Naive B cell (primary cell): Measurements from ENCODE around the gene TRPM1. TPM values are rescaled to one million over a fixed set of nuclear protein-coding genes. Genes with fewer than 3 reads are reported as not detected.
"Not testable (repeated sequence)": the region's sequence is repeated elsewhere in the genome, so short reads cannot be mapped to it uniquely, and the experiment has no call there.

ENCODE experiments used
- ATAC-seq, 2 donors: fragments of 150-1000 bp; cut with Tn5 transposase; 2 replicates each; pipeline ENCODE4 v1.10.0; 2021; ENCODE audit warnings: low read depth in 2 of 2, mild to moderate bottlenecking in 2 of 2, moderate library complexity in 2 of 2
- DNase-seq: peaks from one replicate; pipeline ENCODE4 v3.0.0; 2022
- H3K27ac Mint-ChIP-seq, 6 donors: one replicate each; pipeline ENCODE4 v1.8.0; 2020 to 2022; ENCODE audit warnings: mild to moderate bottlenecking in 6 of 6, mixed read lengths in 6 of 6, moderate library complexity in 5 of 6, inconsistent platforms in 2 of 6
- H3K27me3 Mint-ChIP-seq, 3 donors: one replicate each; pipeline ENCODE4 v1.8.0; 2021 to 2022; ENCODE audit warnings: mixed read lengths in 3 of 3, mild to moderate bottlenecking in 1 of 3
- H3K36me3 Mint-ChIP-seq, 2 donors: one replicate each; pipeline ENCODE4 v1.8.0; 2020 to 2022; ENCODE audit warnings: mixed read lengths in 2 of 2, inconsistent platforms in 1 of 2, mild to moderate bottlenecking in 1 of 2
- H3K4me1 Mint-ChIP-seq, 3 donors: one replicate each; pipeline ENCODE4 v1.8.0; 2020 to 2022; ENCODE audit warnings: mixed read lengths in 3 of 3, inconsistent platforms in 1 of 3, mild to moderate bottlenecking in 1 of 3, moderate library complexity in 1 of 3
- H3K4me3 Mint-ChIP-seq, 8 donors: one replicate each; pipeline ENCODE4 v1.8.0; 2020 to 2022; ENCODE audit warnings: mild to moderate bottlenecking in 8 of 8, mixed read lengths in 8 of 8, moderate library complexity in 8 of 8, inconsistent platforms in 2 of 8
- H3K9me3 Mint-ChIP-seq, 7 donors: one replicate each; pipeline ENCODE4 v1.8.0; 2020 to 2022; ENCODE audit warnings: mixed read lengths in 7 of 7, mild to moderate bottlenecking in 5 of 7, inconsistent platforms in 2 of 7, moderate library complexity in 1 of 7
- polyA plus RNA-seq, 6 donors: library from polyadenylated mRNA; unstranded; fragments of 300-500 nt; fragmentation: Illumina TruSeq; gene quantifications; one replicate each; pipeline ENCODE4 v1.2.3, GENCODE V29; 2021; ENCODE audit warnings: low read depth in 6 of 6

The TRPM1 gene
- polyA plus RNA-seq, 6 donors from 2014 or later, result 0.05 to 0.12 (median 0.09) TPM; not detected in 2

- H3K4me3 Mint-ChIP-seq, H3K27ac Mint-ChIP-seq, H3K27me3 Mint-ChIP-seq, H3K36me3 Mint-ChIP-seq, H3K4me1 Mint-ChIP-seq, DNase-seq, H3K9me3 Mint-ChIP-seq, ATAC-seq: not testable (repeated sequence)
Measured at GRCh38 chr15:31088041-31088440, 13.5 kb downstream of the TRPM1 start.

- H3K27me3 Mint-ChIP-seq, result no peaks in the 10 kb centered on the region
- H3K36me3 Mint-ChIP-seq, result no peaks in the 10 kb centered on the region
- ATAC-seq (no peak), DNase-seq (no peak)
- no peak overlapping the region for H3K27ac Mint-ChIP-seq
- H3K9me3 Mint-ChIP-seq, result peaks cover 0 to 2% (median 0%) of the 10 kb centered on the region in 7 donors
- peaks cover 15 to 26% (median 25%) of the 10 kb centered on the region in 3 donors for H3K4me1 Mint-ChIP-seq
- H3K4me3 Mint-ChIP-seq, result no peak overlapping the region
Measured at GRCh38 chr15:31086344-31086743, 15.2 kb downstream of the TRPM1 start.

GRCh38 chr15:31085359-31085758 is 16.2 kb downstream of the TRPM1 start:
- Mint-ChIP-seq H3K27me3 (no peaks in the 10 kb centered on the region), H3K4me1 (peaks cover 23 to 32% (median 25%) of the 10 kb centered on the region in 3 donors), H3K9me3 (peaks cover 0 to 2% (median 0%) of the 10 kb centered on the region in 7 donors), H3K36me3 (no peaks in the 10 kb centered on the region), H3K4me3 (no peak overlapping the region), H3K27ac (peak overlapping the region in 1 of 6 donors; percentile 56)
- DNase-seq (no peak), ATAC-seq (no peak)

GRCh38 chr15:31084176-31084575 is 17.3 kb downstream of the TRPM1 start:
- peaks cover 0 to 2% (median 0%) of the 10 kb centered on the region in 7 donors for H3K9me3 Mint-ChIP-seq
- H3K4me3 Mint-ChIP-seq, result peak overlapping the region in 3 of 8 donors; percentile 8 to 37 (median 31)

GRCh38 chr15:31083370-31083780 is 18.1 kb downstream of the TRPM1 start:
- no peak for ATAC-seq
- Mint-ChIP-seq H3K9me3 (peaks cover 0 to 2% (median 0%) of the 10 kb centered on the region in 7 donors), H3K27ac (peak overlapping the region in 1 of 6 donors; percentile 30), H3K36me3 (no peaks in the 10 kb centered on the region), H3K4me1 (peaks cover 23 to 38% (median 25%) of the 10 kb centered on the region in 3 donors), H3K4me3 (no peak overlapping the region), H3K27me3 (no peaks in the 10 kb centered on the region)
- DNase-seq, result no peak

More at GRCh38 chr15:31084176-31084575, 17.3 kb downstream of the TRPM1 start:
- DNase-seq (no peak), ATAC-seq (no peak)
- Mint-ChIP-seq H3K27me3 (no peaks in the 10 kb centered on the region), H3K27ac (peak overlapping the region in 1 of 6 donors; percentile 58), H3K36me3 (no peaks in the 10 kb centered on the region), H3K4me1 (peaks cover 23 to 37% (median 25%) of the 10 kb centered on the region in 3 donors)

- H3K4me3 Mint-ChIP-seq, result peak overlapping the region in 3 of 8 donors; percentile 17 to 59 (median 37)
- no peak for DNase-seq
- peaks cover 0 to 2% (median 0%) of the 10 kb centered on the region in 7 donors for H3K9me3 Mint-ChIP-seq
- ATAC-seq, result no peak
- peaks cover 23 to 40% (median 25%) of the 10 kb centered on the region in 3 donors for H3K4me1 Mint-ChIP-seq
- H3K27me3 Mint-ChIP-seq, result peaks cover 0 to under 1% (median 0%) of the 10 kb centered on the region in 3 donors
- peak overlapping the region in 2 of 6 donors; percentile 30 to 84 for H3K27ac Mint-ChIP-seq
- H3K36me3 Mint-ChIP-seq, result no peaks in the 10 kb centered on the region
Measured at GRCh38 chr15:31082771-31083369, 18.7 kb downstream of the TRPM1 start.

GRCh38 chr15:31081588-31082250 is 19.8 kb downstream of the TRPM1 start:
- ATAC-seq, result no peak
- Mint-ChIP-seq H3K9me3 (no peaks in the 10 kb centered on the region), H3K4me3 (peak overlapping the region; percentile 31 to 94 (median 80)), H3K27ac (peak overlapping the region in 2 of 6 donors; percentile 33 to 91), H3K36me3 (no peaks in the 10 kb centered on the region), H3K27me3 (peaks cover 0 to 6% (median 0%) of the 10 kb centered on the region in 3 donors), H3K4me1 (peaks cover 35 to 45% (median 35%) of the 10 kb centered on the region in 3 donors)
- no peak for DNase-seq

- Mint-ChIP-seq H3K36me3 (no peaks in the 10 kb centered on the region), H3K27ac (no peak overlapping the region), H3K4me1 (peaks cover 35 to 46% (median 37%) of the 10 kb centered on the region in 3 donors), H3K27me3 (peaks cover 0 to 6% (median 0%) of the 10 kb centered on the region in 3 donors), H3K9me3 (no peaks in the 10 kb centered on the region), H3K4me3 (peak overlapping the region; percentile 51 to 94 (median 89))
- ATAC-seq (peak in 1 of 2 donors; percentile 13), DNase-seq (no peak)
Measured at GRCh38 chr15:31081056-31081455, 20.5 kb downstream of the TRPM1 start.

GRCh38 chr15:31080591-31081014 is 20.9 kb downstream of the TRPM1 start:
- Mint-ChIP-seq H3K27ac (no peak overlapping the region), H3K9me3 (no peaks in the 10 kb centered on the region), H3K36me3 (no peaks in the 10 kb centered on the region), H3K4me3 (peak overlapping the region; percentile 51 to 94 (median 89)), H3K27me3 (peaks cover 0 to 6% (median 0%) of the 10 kb centered on the region in 3 donors), H3K4me1 (peaks cover 35 to 46% (median 37%) of the 10 kb centered on the region in 3 donors)
- DNase-seq (peak; percentile 55), ATAC-seq (peak; percentile 76 to 77)

GRCh38 chr15:31079519-31079918 is 22.0 kb downstream of the TRPM1 start:
- no peak for DNase-seq
- peaks cover 0 to 6% (median 0%) of the 10 kb centered on the region in 3 donors for H3K27me3 Mint-ChIP-seq

GRCh38 chr15:31078471-31078870 is 23.1 kb downstream of the TRPM1 start:
- peak overlapping the region in 2 of 8 donors; percentile 38 to 52 for H3K4me3 Mint-ChIP-seq
- peaks cover 0 to 6% (median 0%) of the 10 kb centered on the region in 3 donors for H3K27me3 Mint-ChIP-seq
- no peak for ATAC-seq
- H3K27ac Mint-ChIP-seq, result peak overlapping the region in 1 of 6 donors; percentile 83
- H3K36me3 Mint-ChIP-seq, result peaks cover 0 to 5% of the 10 kb centered on the region in 2 donors
- peaks cover 30 to 42% (median 32%) of the 10 kb centered on the region in 3 donors for H3K4me1 Mint-ChIP-seq
- no peak for DNase-seq
- peaks cover 0 to 14% (median 2%) of the 10 kb centered on the region in 7 donors for H3K9me3 Mint-ChIP-seq

More at GRCh38 chr15:31079519-31079918, 22.0 kb downstream of the TRPM1 start:
- Mint-ChIP-seq H3K4me3 (peak overlapping the region in 6 of 8 donors; percentile 5 to 87 (median 61)), H3K27ac (no peak overlapping the region), H3K36me3 (peaks cover 0 to 5% of the 10 kb centered on the region in 2 donors), H3K4me1 (peaks cover 32 to 46% (median 35%) of the 10 kb centered on the region in 3 donors), H3K9me3 (peaks cover 0 to 9% (median 0%) of the 10 kb centered on the region in 7 donors)
- ATAC-seq, result no peak

GRCh38 chr15:31077941-31078340 is 23.6 kb downstream of the TRPM1 start:
- Mint-ChIP-seq H3K4me1 (peaks cover 27 to 39% (median 32%) of the 10 kb centered on the region in 3 donors), H3K4me3 (no peak overlapping the region), H3K27ac (no peak overlapping the region), H3K27me3 (peaks cover 0 to 6% (median 0%) of the 10 kb centered on the region in 3 donors), H3K36me3 (peaks cover 0 to 5% of the 10 kb centered on the region in 2 donors), H3K9me3 (peaks cover 0 to 14% (median 2%) of the 10 kb centered on the region in 7 donors)
- ATAC-seq (no peak), DNase-seq (no peak)

GRCh38 chr15:31077181-31077580 is 24.3 kb downstream of the TRPM1 start:
- Mint-ChIP-seq H3K27me3 (peaks cover 0 to 6% (median 0%) of the 10 kb centered on the region in 3 donors), H3K36me3 (peaks cover 0 to 5% of the 10 kb centered on the region in 2 donors), H3K27ac (peak overlapping the region in 2 of 6 donors; percentile 37 to 58), H3K4me1 (peaks cover 20 to 32% (median 31%) of the 10 kb centered on the region in 3 donors), H3K4me3 (peak overlapping the region in 2 of 8 donors; percentile 5 to 12), H3K9me3 (peaks cover 0 to 14% (median 2%) of the 10 kb centered on the region in 7 donors)
- ATAC-seq, result no peak
- DNase-seq, result no peak
